Stomach (tissue), 9 donors: ENCODE measurements around the gene SERINC5. TPM values are rescaled to one million over a fixed set of nuclear protein-coding genes. Genes with fewer than 3 reads are reported as not detected.

Experiments
- DNase-seq, 2 donors: peaks; one replicate each; pipeline versions ENCODE4 v3.0.0 to v3.0.0-alpha.2; 2013 to 2019
- H3K27ac ChIP-seq, 5 donors: fragments of 200-600 bp in 4 of 5; sonication (generic) in 4 of 5; one replicate each; pipeline ENCODE4 v1.5.1; 2013 to 2019; ENCODE audit warnings: mild to moderate bottlenecking in 1 of 5, moderate library complexity in 1 of 5
- H3K27me3 ChIP-seq, 3 donors: fragments of 200-600 bp; sonication (generic); one replicate each; pipeline ENCODE4 v1.5.1; 2017 to 2019; ENCODE audit warnings: mixed run types in 1 of 3
- H3K36me3 ChIP-seq, 4 donors: fragments of 200-600 bp; sonication (generic); 1 replicate in 3 of 4; 2 replicates in 1 of 4; pipeline ENCODE4 v1.5.1; 2016 to 2019
- H3K4me1 ChIP-seq, 4 donors: fragments of 200-600 bp; sonication (generic); one replicate each; pipeline ENCODE4 v1.5.1; 2016 to 2019
- H3K4me3 ChIP-seq, 4 donors: fragments of 200-600 bp; sonication (generic) in 3 of 4; one replicate each; pipeline ENCODE4 v1.5.1; 2016 to 2019; ENCODE audit warnings: mild to moderate bottlenecking in 1 of 4
- H3K9me3 ChIP-seq, 4 donors: fragments of 200-600 bp; sonication (generic); one replicate each; pipeline ENCODE4 v1.5.1; 2016 to 2019
- CTCF ChIP-seq, 7 experiments: fragments of 450-650 bp in 4 of 7; fragments of 200-600 bp in 3 of 7; sonication (generic) in 3 of 7; IDR thresholded peaks; one replicate each; pipeline ENCODE4 v1.5.1; 2016 to 2019; ENCODE audit warnings: antibody characterized with exemption in 7 of 7, control low read depth in 2 of 7, mild to moderate bottlenecking in 1 of 7
- EP300 ChIP-seq: sonication (generic); formaldehyde crosslinking; IDR thresholded peaks from one replicate; pipeline ENCODE4 v1.6.1; 2017; ENCODE audit warnings: antibody characterized with exemption
- POLR2A ChIP-seq, 4 donors: fragments of 450-650 bp; IDR thresholded peaks; one replicate each; pipeline ENCODE4 v1.6.1; 2016; ENCODE audit warnings: antibody characterized with exemption in 4 of 4, control low read depth in 2 of 4, mild to moderate bottlenecking in 1 of 4, moderate library complexity in 1 of 4
- POLR2AphosphoS5 ChIP-seq, 3 donors: sonication (generic); formaldehyde crosslinking; IDR thresholded peaks; one replicate each; pipeline ENCODE4 v1.6.1; 2016; ENCODE audit warnings: antibody characterized with exemption in 3 of 3
- WGBS, 5 donors: extraction: QIAGEN DNeasy Blood & Tissue Kit in 3 of 5; methylation state at CpG; one replicate each; pipeline versions ENCODE4 v1.1.5 to v1.1.7; 2013 to 2018; 5-methylcytosine and 5-hydroxymethylcytosine counted together
- intact Hi-C: fragments of 100-400 bp; cut with DNase I; formaldehyde crosslinking; loops from one replicate; pipeline ENCODE4 v1.15.1; 2023; ENCODE audit warnings: low total_unique reads
- polyA plus RNA-seq, 3 donors: library from polyadenylated mRNA; stranded (reverse); fragments of 200-250 nt; gene quantifications; one replicate each; pipeline ENCODE4 v1.2.3, GENCODE V29; 2013
- total RNA-seq, 5 donors: library from RNA; depleted of rRNA; stranded (reverse); fragments of >200 nt; gene quantifications; one replicate each; pipeline versions ENCODE4 v1.1.0 to v1.2.3, GENCODE V29; 2014 to 2016
- donor health status: healthy with polysubstance abuse.
- donor health status: Bipolar disorder and iron deficiency.
- donor health status: healthy.

SERINC5 gene
- total and polyA plus RNA-seq, 8 donors = 2.4 to 71.4 (median 18.7) TPM

- DNase-seq = no peak
- H3K36me3 ChIP-seq = peaks cover 6 to 83% (median 65%) of the 10 kb centered on the region in 4 donors
- H3K27ac ChIP-seq = no peak overlapping the region
- intact Hi-C loops = no loop called here
- H3K27me3 ChIP-seq = no peaks in the 10 kb centered on the region
- H3K4me3 ChIP-seq = no peak overlapping the region
- TF ChIP-seq POLR2A (IDR thresholded peaks at IDR 0.05) = no peak
- TF ChIP-seq CTCF (IDR thresholded peaks at IDR 0.05) = no peak
- no peak for TF ChIP-seq EP300
- no peak for TF ChIP-seq POLR2AphosphoS5 (IDR thresholded peaks at IDR 0.05)
- 78 to 85% (median 79%) methylated on average over 2 of the region's 2 CpGs for WGBS, 5 donors
- no peaks in the 10 kb centered on the region for H3K9me3 ChIP-seq
- peaks cover 0 to 14% (median 8%) of the 10 kb centered on the region in 4 donors for H3K4me1 ChIP-seq
Measured at GRCh38 chr5:80170117-80170535, 85.7 kb downstream of the SERINC5 start.

GRCh38 chr5:80168388-80169028 lies 87.3 kb downstream of the SERINC5 start:
- Histone ChIP-seq H3K9me3 (no peaks in the 10 kb centered on the region), H3K36me3 (peaks cover 6 to 80% (median 52%) of the 10 kb centered on the region in 4 donors), H3K4me1 (peaks cover 0 to 16% (median 9%) of the 10 kb centered on the region in 4 donors), H3K27me3 (no peaks in the 10 kb centered on the region), H3K27ac (no peak overlapping the region), H3K4me3 (no peak overlapping the region)
- no peak for TF ChIP-seq POLR2A (IDR thresholded peaks at IDR 0.05)
- TF ChIP-seq EP300 = no peak
- TF ChIP-seq CTCF (IDR thresholded peaks at IDR 0.05) = no peak
- no peak for TF ChIP-seq POLR2AphosphoS5 (IDR thresholded peaks at IDR 0.05)
- DNase-seq = no peak
- intact Hi-C loops = no loop called here
- WGBS, 5 donors = 89 to 94% (median 93%) methylated on average over 8 of the region's 8 CpGs

- Histone ChIP-seq H3K4me3 (no peak overlapping the region), H3K9me3 (no peaks in the 10 kb centered on the region), H3K27ac (no peak overlapping the region), H3K4me1 (peaks cover 0 to 16% (median 9%) of the 10 kb centered on the region in 4 donors), H3K27me3 (no peaks in the 10 kb centered on the region), H3K36me3 (peaks cover 6 to 74% (median 59%) of the 10 kb centered on the region in 4 donors)
- no peak for TF ChIP-seq CTCF (IDR thresholded peaks at IDR 0.05)
- no peak for TF ChIP-seq POLR2AphosphoS5 (IDR thresholded peaks at IDR 0.05)
- no peak for TF ChIP-seq POLR2A (IDR thresholded peaks at IDR 0.05)
- 38 to 51% (median 41%) methylated on average over 3 of the region's 3 CpGs for WGBS, 5 donors
- intact Hi-C loops = no loop called here
- no peak for DNase-seq
Measured at GRCh38 chr5:80165452-80165851, 90.4 kb downstream of the SERINC5 start.

GRCh38 chr5:80161165-80161564 lies 94.7 kb downstream of the SERINC5 start:
- H3K4me1 ChIP-seq = peaks cover 0 to 32% (median 16%) of the 10 kb centered on the region in 4 donors
- no peaks in the 10 kb centered on the region for H3K9me3 ChIP-seq
- WGBS, 5 donors = 89 to 97% (median 95%) methylated on average over 1 of the region's 1 CpG
- peaks cover 3 to 64% (median 57%) of the 10 kb centered on the region in 4 donors for H3K36me3 ChIP-seq
- H3K27ac ChIP-seq = no peak overlapping the region
- no peak overlapping the region for H3K4me3 ChIP-seq
- intact Hi-C loops = no loop called here
- no peak for DNase-seq
- TF ChIP-seq POLR2A (IDR thresholded peaks at IDR 0.05) (no peak), CTCF (IDR thresholded peaks at IDR 0.05) (no peak), EP300 (no peak), POLR2AphosphoS5 (IDR thresholded peaks at IDR 0.05) (no peak)
- no peaks in the 10 kb centered on the region for H3K27me3 ChIP-seq
